COLO668 (cell line): ENCODE data around the gene TBC1D14.
"Not testable (repeated sequence)": the region's sequence is repeated elsewhere in the genome, so short reads cannot be mapped to it uniquely, and the experiment has no call there.

Experiments
- DNase-seq: peaks from one replicate; lab custom pipeline; 2025; ENCODE audit not compliant: unreplicated experiment; lab: John Stamatoyannopoulos, UW

Gene TBC1D14

GRCh38 chr4:6909970-6910339 is 329 bp downstream of the TBC1D14 start:
- DNase-seq, result peak; percentile 81

GRCh38 chr4:6910340-6910959 is 824 bp downstream of the TBC1D14 start:
- DNase-seq, result peak; percentile 25

- no peak for DNase-seq
These were observed 1.6 kb downstream of the TBC1D14 start for GRCh38 chr4:6910960-6911874.

DNA sequence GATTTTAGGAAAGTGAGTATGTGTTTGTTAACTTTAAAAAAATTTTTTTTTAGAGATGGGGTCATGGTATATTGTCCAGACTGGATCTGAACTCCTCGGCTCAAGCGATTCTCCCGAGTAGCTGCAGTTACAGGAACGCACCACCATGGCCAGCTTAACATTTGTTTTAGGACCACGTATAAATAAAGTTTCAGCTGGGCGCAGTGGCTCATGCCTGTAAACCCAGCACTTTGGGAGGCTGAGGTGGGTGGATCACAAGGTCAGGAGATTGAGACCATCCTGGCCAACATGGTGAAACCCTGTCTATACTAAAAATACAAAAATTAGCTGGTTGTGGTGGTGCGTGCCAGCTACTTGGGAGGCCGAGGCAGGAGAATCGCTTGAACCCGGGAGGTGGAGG is 2.3 kb downstream of the TBC1D14 start:
- DNase-seq, result not testable (repeated sequence)

- DNase-seq, result no peak
These were observed 2.8 kb downstream of the TBC1D14 start for GRCh38 chr4:6912441-6912840.

- DNase-seq, result no peak
These were observed 3.8 kb downstream of the TBC1D14 start for GRCh38 chr4:6913350-6913905.

DNA sequence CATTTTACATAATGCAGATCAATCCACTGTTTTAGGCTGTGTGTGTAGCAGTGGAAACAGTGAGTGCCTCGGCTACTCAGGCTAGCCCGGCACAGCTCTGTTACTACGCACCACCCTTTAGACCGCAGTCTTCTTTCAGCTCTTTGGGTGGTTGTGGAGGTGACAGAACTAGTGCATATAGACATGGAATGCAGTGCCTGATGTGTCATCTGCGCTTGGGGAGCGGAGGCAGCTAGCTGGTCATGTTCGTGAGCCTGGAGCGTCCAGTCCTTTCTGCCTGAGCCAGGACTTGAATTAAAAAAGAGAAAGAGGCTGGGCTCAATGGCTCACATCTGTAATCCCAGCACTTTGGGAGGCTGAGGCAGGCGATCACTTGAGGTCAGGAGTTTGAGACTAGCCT is 4.8 kb downstream of the TBC1D14 start:
- no peak for DNase-seq

- no peak for DNase-seq
These were observed 5.7 kb downstream of the TBC1D14 start for GRCh38 chr4:6915041-6916005.

DNA sequence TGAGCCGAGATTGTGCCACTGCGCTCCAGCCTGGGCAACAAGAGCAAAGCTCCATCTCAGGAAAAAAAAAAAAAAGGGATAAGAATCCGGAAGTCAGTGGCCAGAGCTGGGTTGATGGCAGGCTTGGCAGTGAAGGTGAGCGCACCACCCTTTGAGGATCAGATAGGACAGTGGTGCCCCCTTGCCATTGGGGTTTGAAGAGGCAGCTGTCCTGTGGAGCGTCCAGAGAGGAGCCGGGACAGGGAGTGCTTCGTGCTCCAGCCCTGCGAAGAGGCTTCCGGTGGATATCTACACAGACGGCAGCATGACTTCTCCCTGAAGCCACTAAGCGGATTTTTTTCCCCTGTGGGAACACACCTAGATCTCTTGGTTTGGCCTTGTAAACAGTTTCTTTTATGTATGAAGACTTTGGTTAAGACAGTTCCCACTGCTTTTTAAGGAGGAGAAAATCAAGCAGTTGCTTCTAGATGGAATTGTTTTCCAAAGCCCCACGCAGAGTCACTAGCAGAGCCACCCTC is 6.5 kb downstream of the TBC1D14 start:
- no peak for DNase-seq

DNA sequence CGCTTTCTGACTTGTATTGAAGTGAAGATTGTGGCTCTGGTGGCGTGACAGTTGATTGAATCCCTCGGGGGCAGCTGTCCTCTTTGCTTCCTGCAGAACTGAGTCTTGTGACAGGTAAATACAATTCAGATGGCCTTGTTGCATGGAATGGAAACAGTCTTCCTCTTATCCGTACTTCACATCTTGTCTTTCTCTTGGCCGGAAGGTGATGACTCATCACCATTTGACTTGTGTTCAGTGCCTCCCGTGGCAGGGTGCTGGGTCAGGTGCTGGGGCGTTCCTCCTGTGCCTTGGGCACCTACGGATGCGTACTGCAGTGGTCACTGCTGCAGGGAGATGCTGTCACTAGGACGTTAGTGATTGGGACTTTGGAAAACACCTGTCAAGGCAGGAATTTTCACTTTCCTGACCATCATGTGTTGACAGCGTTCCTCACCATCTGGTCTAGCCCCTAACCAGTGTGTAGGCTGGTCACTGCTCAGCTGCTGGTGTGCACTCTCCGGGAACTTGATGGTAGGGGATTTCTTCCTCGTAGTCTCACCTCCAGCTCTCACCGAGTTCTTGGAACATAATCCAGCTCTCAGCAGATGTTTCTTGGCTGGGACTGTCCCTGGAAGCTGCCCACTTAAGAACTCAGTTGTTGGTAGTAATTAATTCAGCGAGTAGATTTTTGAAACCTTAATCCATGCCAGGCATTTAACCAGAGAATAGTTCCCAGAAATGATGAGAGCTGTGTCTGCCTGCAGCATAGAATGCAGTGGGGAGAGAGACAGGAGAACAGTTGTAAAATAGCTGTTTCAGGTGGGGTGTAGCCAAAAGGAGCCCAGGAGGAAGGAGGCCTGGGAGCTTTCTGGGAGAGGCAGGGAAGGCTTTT is 7.2 kb downstream of the TBC1D14 start:
- DNase-seq, result peak; percentile 50

GRCh38 chr4:6917461-6918271 is 8.0 kb downstream of the TBC1D14 start:
- peak; percentile 94 for DNase-seq

DNA sequence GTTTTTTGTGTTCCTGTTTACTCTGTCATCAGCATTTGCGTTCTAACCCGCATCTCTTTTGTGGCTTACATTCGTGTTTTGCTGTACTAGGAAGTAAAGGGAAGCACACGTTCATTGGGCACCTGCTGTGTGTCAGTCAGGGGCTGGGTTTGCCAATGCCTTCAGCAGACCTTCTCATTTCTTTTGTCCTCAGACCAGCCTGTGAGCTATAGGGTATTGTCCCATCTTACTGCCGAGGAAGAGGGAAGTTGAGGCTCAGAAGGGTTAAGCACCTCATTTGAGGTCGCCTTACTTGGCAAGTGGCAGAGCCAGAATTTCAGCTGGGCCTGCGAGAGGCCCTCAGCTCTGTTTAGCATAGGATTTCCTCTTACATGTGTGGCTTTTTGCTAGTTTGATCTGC is 8.7 kb downstream of the TBC1D14 start:
- peak; percentile 21 for DNase-seq

DNA sequence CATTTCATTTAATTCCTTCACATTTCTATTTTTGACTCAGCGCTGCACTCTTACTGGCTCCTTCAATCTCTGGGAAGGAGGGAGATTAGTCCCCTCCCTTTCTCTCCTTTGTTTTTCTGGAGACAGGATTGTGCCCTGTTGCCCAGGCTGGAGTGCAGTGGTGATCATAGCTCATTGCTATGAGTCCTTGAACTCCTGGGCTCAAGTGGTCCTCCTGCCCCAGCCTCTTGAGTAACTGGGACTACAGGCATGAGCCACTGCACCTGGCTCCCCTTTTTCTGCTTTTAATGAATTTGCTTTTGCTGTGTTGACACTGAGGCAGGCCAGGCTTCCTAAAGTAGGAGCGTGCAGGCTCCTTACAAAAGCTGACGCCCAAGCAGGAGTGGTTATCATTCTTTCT is 10.5 kb downstream of the TBC1D14 start:
- no peak for DNase-seq

- no peak for DNase-seq
These were observed 13.9 kb downstream of the TBC1D14 start for GRCh38 chr4:6923507-6923906.

DNA sequence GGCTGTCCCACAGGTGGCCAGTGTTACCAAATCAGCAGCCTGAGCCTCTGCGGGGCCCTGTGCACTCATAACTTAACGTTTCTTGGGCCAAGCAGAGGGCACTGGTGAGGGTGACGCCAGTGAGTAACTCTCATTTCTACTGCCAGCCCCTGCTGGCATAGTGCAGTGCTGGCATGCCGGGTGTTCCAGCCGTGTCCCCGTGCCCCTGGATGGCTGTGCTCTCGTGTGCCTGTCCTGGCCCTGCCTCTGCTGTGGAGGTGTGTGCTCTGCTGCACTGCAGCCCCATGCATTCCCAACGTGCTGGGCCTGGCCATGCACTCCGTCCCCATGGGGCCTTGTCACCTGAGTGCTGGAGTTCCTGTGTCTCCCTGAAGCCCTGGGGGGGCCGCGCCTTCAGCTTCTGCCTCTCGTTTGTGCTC is 14.7 kb downstream of the TBC1D14 start:
- DNase-seq, result no peak

- no peak for DNase-seq
These were observed 15.8 kb downstream of the TBC1D14 start for GRCh38 chr4:6925357-6925836.

DNA sequence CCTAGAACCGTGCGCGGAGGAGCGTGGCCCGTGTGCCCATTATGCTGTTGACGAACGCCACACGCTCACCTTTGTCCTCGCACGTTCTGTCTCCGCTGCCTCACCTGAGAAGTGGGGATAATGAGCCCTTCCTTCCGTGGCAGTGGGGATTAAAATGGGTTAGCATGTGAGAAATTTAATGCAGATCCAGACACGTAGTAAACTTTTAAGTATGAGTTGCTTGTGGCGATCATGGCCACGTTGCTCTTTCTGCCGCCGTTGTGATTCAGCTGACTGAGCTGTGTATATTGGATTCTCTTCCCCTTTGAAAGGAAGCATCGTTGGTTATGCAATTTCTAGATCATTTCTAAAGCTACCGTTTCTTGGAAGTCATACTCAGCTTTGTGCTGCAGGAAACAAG is 16.5 kb downstream of the TBC1D14 start:
- no peak for DNase-seq

DNA sequence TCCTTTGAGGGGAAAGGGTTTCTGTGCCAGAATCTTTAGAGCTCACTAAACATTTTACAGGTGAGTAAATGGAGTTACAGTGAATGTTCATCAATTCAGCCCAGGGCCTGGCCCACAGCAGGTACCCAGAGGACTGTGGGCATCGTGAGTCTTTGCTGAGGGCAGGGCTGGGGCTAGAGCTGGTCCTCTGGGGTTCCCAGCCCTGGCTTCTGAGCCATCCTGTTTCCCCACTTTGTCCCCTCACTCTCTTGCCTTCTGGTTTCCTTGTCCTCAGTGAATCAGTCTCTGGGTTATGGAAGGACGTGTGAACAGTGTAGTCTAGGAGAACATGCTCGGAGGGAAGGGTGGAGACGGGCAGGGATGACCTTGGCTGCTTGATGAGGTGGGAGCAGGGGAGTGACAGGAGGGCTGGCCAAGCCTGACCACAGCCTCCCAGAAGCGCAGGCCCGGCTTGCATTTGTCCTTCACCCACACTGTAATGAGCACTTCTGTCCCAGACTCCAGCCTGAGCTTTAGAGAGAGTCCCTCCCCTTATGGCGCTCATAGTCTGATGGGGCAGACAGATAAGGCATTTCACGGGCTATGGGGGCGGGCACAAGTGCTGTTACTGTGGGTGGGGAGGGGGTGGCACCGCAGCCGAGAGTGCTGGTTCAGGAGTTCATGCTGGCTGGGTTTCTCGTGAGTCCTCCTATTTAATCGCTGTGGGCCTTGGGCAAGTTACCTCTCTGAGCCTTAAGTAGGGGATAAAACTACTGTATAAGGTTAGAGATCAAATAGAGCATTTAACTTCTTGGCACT is 17.3 kb downstream of the TBC1D14 start:
- no peak for DNase-seq
